OCI-LY3 (cell line): ENCODE data around the gene TTI1.

Experiments used
- EZH2phosphoT487 ChIP-seq: fragments of 200-600 bp; shearing (Covaris generic); IDR thresholded peaks from 2 replicates; pipeline ENCODE4 v1.6.1; 2018; ENCODE audit warnings: antibody characterized with exemption, mixed run types, low read depth
- TF ChIP-seq, protein P1 (sequence below): fragments of 200-600, 300-600 bp; sonication (generic); IDR thresholded peaks from 2 replicates; pipeline ENCODE4 v1.5.1; 2014; ENCODE audit warnings: antibody characterized with exemption, low read length, low read depth

DNA sequence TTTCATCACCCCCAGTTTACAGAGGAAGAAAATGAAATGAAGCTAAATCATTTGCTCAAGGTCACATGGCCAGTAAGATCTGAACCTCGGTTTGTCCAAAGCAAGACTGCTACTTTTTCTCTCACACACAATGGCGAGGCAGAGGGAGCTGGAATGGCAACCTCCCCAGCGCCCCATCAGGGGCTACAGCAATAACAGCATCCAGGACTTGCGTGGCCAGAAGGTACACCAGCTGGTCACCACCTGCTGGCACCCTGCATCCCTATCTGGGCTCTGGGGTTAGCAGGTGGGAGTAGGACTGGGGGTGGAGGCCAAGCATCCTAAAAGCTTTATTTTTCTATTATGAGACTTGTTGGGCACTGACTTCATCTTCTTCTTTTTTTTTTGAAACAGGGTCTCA lies 41.3 kb downstream of the TTI1 start:
- TF ChIP-seq, protein P1, sequence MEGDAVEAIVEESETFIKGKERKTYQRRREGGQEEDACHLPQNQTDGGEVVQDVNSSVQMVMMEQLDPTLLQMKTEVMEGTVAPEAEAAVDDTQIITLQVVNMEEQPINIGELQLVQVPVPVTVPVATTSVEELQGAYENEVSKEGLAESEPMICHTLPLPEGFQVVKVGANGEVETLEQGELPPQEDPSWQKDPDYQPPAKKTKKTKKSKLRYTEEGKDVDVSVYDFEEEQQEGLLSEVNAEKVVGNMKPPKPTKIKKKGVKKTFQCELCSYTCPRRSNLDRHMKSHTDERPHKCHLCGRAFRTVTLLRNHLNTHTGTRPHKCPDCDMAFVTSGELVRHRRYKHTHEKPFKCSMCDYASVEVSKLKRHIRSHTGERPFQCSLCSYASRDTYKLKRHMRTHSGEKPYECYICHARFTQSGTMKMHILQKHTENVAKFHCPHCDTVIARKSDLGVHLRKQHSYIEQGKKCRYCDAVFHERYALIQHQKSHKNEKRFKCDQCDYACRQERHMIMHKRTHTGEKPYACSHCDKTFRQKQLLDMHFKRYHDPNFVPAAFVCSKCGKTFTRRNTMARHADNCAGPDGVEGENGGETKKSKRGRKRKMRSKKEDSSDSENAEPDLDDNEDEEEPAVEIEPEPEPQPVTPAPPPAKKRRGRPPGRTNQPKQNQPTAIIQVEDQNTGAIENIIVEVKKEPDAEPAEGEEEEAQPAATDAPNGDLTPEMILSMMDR, result no peak
- TF ChIP-seq EZH2phosphoT487, result no peak
